Endothelial cell of umbilical vein (primary cell): Measurements from ENCODE around the gene CCDC187.

Source experiments
- CTCF ChIP-seq, 2 donors: IDR thresholded peaks; 1 replicate in 1 of 2; 2 replicates in 1 of 2; pipeline ENCODE4 v1.5.1; 2011; ENCODE audit warnings: low read length in 2 of 2, mild to moderate bottlenecking in 2 of 2, moderate library complexity in 2 of 2, control low read depth in 1 of 2, inconsistent platforms in 1 of 2, low read depth in 1 of 2; ENCODE audit not compliant: insufficient read depth in 1 of 2; ENCODE audit errors: extremely low read depth in 1 of 2
- EZH2 ChIP-seq: IDR thresholded peaks from 2 replicates; pipeline ENCODE4 v1.6.1; 2012; ENCODE audit warnings: borderline replicate concordance, low read depth, mild to moderate bottlenecking, moderate library complexity, low read length, inconsistent platforms; ENCODE audit not compliant: severe bottlenecking
- JUN ChIP-seq: IDR thresholded peaks from 2 replicates; pipeline ENCODE4 v1.6.1; 2011; ENCODE audit warnings: borderline replicate concordance, low read depth; ENCODE audit not compliant: insufficient read length, insufficient read depth
- MYC ChIP-seq: IDR thresholded peaks from one replicate; pipeline ENCODE4 v1.6.1; 2011; ENCODE audit warnings: mild to moderate bottlenecking, low read depth, low read length
- POLR2A ChIP-seq: IDR thresholded peaks from 2 replicates; pipeline ENCODE4 v1.6.1; 2012; ENCODE audit warnings: low read depth, mild to moderate bottlenecking, control low read depth, low read length
- POLR2AphosphoS5 ChIP-seq: IDR thresholded peaks from 2 replicates; pipeline ENCODE4 v1.6.1; 2012; ENCODE audit warnings: low read depth, mild to moderate bottlenecking, control low read depth, low read length, moderate library complexity; ENCODE audit not compliant: insufficient read depth
- TF ChIP-seq, protein P1 (sequence below): IDR thresholded peaks from 2 replicates; pipeline ENCODE4 v1.6.1; 2011; ENCODE audit not compliant: insufficient read depth, insufficient read length

DNA sequence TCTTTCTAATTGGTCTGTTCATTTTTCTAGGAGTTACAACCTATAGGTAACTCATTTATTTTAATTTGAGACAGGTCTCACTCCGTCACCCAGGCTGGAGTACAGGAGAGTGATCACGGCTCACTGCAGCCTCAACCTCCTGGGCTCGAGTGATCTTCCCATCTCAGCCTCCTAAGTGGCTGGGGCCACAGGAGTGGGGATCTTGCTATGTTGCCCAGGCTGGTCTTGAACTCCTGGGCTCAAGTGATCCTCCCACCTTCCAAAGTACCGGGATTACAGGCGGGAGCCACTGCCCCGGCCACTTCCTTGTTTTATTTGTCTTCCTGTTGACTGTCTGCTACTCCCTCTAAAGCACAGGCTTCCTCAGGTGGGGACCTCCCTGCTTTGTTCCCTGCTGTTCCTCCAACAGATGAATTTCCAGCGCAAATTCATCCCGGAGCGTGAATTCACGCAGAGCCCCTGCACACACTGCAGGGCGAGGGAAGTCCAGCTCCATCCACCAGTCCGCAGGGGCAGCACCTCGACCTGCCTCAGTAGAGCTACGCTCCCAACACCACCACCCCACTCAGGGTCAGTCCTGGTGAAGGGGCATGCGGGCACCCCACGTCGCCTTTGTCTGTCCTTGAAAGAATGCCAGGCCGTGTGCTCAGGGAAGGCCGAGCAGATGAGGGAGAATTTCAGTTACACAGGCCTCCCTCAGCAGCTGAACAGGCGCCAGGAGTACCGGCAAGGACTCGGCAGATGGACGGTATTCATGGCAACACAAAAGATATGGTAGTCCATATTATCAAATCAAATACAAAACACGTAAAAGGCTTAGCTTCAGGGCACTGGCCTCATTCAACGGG lies 64.5 kb downstream of the CCDC187 start:
- no peak for TF ChIP-seq POLR2AphosphoS5
- TF ChIP-seq JUN: no peak
- TF ChIP-seq CTCF (IDR thresholded peaks at IDR 0.05; ENCODE audit: extremely low read depth in 1 of 2, insufficient read depth in 1 of 2, low read depth in 1 of 2, low read length in 2 of 2): no peak
- TF ChIP-seq POLR2A: no peak
- TF ChIP-seq EZH2: no peak
- TF ChIP-seq, protein P1, sequence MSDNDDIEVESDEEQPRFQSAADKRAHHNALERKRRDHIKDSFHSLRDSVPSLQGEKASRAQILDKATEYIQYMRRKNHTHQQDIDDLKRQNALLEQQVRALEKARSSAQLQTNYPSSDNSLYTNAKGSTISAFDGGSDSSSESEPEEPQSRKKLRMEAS: no peak
- no peak for TF ChIP-seq MYC
